Aorta (tissue), 5 donors: Measurements from ENCODE around the gene SRR. TPM values are rescaled to one million over a fixed set of nuclear protein-coding genes. Genes with fewer than 3 reads are reported as not detected.

Experiments used
- ATAC-seq: fragments of 200-7000 bp; cut with Tn5 transposase; one replicate; pipeline ENCODE4 v1.9.1; 2022; ENCODE audit warnings: moderate library complexity; ENCODE audit not compliant: low FRiP score
- DNase-seq, 2 donors: peaks; one replicate each; pipeline ENCODE4 v3.0.0-alpha.2; 2020
- H3K27ac ChIP-seq, 2 donors: one replicate each; pipeline ENCODE4 v1.5.1; 2013; ENCODE audit warnings: low read length in 2 of 2, mild to moderate bottlenecking in 2 of 2, moderate library complexity in 2 of 2, control low read depth in 1 of 2, inconsistent platforms in 1 of 2, low read depth in 1 of 2
- H3K27me3 ChIP-seq, 2 donors: one replicate each; pipeline ENCODE4 v1.6.1; 2013; ENCODE audit warnings: control low read depth in 1 of 2, low read length in 1 of 2, mild to moderate bottlenecking in 1 of 2, moderate library complexity in 1 of 2; ENCODE audit not compliant: insufficient read depth in 2 of 2, control insufficient read depth in 1 of 2
- H3K36me3 ChIP-seq, 2 donors: one replicate each; pipeline ENCODE4 v1.6.1; 2013; ENCODE audit warnings: control low read depth in 1 of 2, low read length in 1 of 2, mild to moderate bottlenecking in 1 of 2; ENCODE audit not compliant: insufficient read depth in 2 of 2, control insufficient read depth in 1 of 2
- H3K4me1 ChIP-seq, 2 donors: one replicate each; pipeline ENCODE4 v1.6.1; 2013; ENCODE audit warnings: low read length in 2 of 2, control low read depth in 1 of 2, mild to moderate bottlenecking in 1 of 2, moderate library complexity in 1 of 2; ENCODE audit not compliant: insufficient read depth in 2 of 2, control insufficient read depth in 1 of 2
- H3K4me3 ChIP-seq, 2 donors: one replicate each; pipeline ENCODE4 v1.5.1; 2013; ENCODE audit warnings: low read length in 2 of 2, control low read depth in 1 of 2, mild to moderate bottlenecking in 1 of 2
- H3K9me3 ChIP-seq: one replicate; pipeline ENCODE4 v1.6.1; 2013; ENCODE audit warnings: mild to moderate bottlenecking, low read length; ENCODE audit not compliant: control insufficient read depth
- whole genome bisulfite sequencing, 2 donors: extraction: QIAGEN DNeasy Blood & Tissue Kit; methylation state at CpG; one replicate each; pipeline ENCODE4 v1.1.7; 2013; 5-methylcytosine and 5-hydroxymethylcytosine counted together
- intact Hi-C, 2 donors: fragments of 100-400 bp; cut with DNase I; formaldehyde crosslinking; loops; one replicate each; pipeline versions ENCODE4 v1.14.2 to v1.15.0; 2022
- polyA plus RNA-seq, 2 donors: library from polyadenylated mRNA; stranded (reverse); fragments of 200-250 nt; gene quantifications; one replicate each; pipeline ENCODE4 v1.2.3, GENCODE V29; 2013
- total RNA-seq, 2 donors: library from RNA; stranded (reverse); fragmentation: NEBNext Ultra II Directional; extraction: Animal tissue kit (Norgen Biotek cat#: 25700); gene quantifications; one replicate each; pipeline ENCODE4 v1.2.1, GENCODE V29; 2021
- donor health status: healthy with polysubstance abuse.
- donor health status: Bipolar disorder and iron deficiency.
- donor health status: DM: no; HTN: no; CAD: no.
- donor health status: DM: no; HTN: no; CAD: no.
- donor health status: DM: yes; HTN: yes; CAD: no.

SRR gene
- total and polyA plus RNA-seq, 4 donors = 4.5 to 9.5 (median 6.5) TPM

- intact Hi-C loops = loop anchor here in 1 of 2 donors (5.0 kb wide), 1 partner anchor 35 kb away; no protein-coding TSS in a partner anchor
- Histone ChIP-seq H3K4me3 (no peak overlapping the region), H3K4me1 (no peaks in the 10 kb centered on the region), H3K27me3 (no peaks in the 10 kb centered on the region), H3K36me3 (peaks cover 8 to 14% of the 10 kb centered on the region in 2 donors), H3K27ac (peak overlapping the region in 1 of 2 donors; percentile 33), H3K9me3 (no peaks in the 10 kb centered on the region)
- WGBS, 2 donors = 52 to 53% methylated on average over 7 of the region's 7 CpGs
- ATAC-seq (peak; percentile 68), DNase-seq (no peak)
Observed at GRCh38 chr17:2282297-2282873, 21.4 kb upstream of the SRR start.

DNA sequence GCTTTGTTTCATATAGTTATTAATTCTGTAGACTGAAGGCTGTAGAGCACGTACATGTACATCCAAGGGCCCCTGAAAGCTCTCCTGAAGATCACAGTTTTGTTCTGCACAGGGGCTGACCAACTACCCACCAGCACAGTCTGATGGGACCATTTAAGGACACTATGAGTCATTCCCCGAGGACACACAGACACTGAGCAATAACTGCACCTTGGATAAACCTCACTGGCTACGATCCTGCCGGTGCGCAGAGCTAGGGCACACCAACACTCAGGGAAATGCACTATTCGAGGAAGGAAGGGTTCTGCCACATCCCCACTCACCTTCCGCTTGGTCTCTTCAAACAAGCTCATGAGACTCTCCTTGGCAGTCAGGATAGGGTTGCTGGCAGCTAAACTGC is 20.4 kb upstream of the SRR start:
- DNase-seq (no peak), ATAC-seq (no peak)
- Histone ChIP-seq H3K36me3 (peaks cover 8 to 14% of the 10 kb centered on the region in 2 donors), H3K4me1 (no peaks in the 10 kb centered on the region), H3K4me3 (no peak overlapping the region), H3K27ac (no peak overlapping the region), H3K9me3 (no peaks in the 10 kb centered on the region), H3K27me3 (no peaks in the 10 kb centered on the region)
- 83 to 86% methylated on average over 7 of the region's 7 CpGs for WGBS, 2 donors
- intact Hi-C loops = loop anchor here in 1 of 2 donors (5.0 kb wide), 1 partner anchor 36 kb away; no protein-coding TSS in a partner anchor

DNA sequence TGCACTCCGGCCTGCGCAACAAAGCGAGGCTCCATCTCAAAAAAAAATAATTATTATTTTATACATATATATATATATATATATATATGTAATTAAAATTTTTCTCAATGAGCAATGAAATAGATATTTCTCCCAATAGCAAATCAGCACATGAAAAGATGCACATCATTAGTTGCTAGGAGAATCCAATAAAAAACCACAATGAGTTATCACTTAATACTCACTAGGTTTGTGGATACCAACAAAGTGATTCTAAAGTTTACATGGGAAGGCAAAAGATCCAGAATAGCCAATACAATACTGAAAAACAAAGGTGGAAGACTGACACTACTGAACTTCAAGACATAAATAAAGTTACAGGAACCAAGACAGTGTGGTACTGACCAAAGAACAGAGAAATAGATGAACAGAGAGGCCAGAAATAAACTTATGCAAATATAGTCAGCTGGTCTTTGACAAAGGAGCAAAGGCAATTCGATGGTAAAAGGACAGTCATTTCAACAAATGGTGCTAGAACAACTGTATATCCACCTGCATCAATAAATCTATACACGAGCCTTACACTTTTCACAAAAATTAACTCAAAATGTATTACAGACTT is 13.8 kb upstream of the SRR start:
- DNase-seq (no peak), ATAC-seq (no peak)
- Histone ChIP-seq H3K27me3 (no peaks in the 10 kb centered on the region), H3K27ac (no peak overlapping the region), H3K4me1 (no peaks in the 10 kb centered on the region), H3K4me3 (no peak overlapping the region), H3K36me3 (peaks cover 4 to 8% of the 10 kb centered on the region in 2 donors), H3K9me3 (no peaks in the 10 kb centered on the region)
- 94% methylated on average over 5 of the region's 5 CpGs for WGBS, 2 donors
- intact Hi-C loops = no loop called here

GRCh38 chr17:2292100-2292499 is 11.7 kb upstream of the SRR start:
- H3K4me1 ChIP-seq = no peaks in the 10 kb centered on the region
- H3K4me3 ChIP-seq = no peak overlapping the region
- 79 to 81% methylated on average over 2 of the region's 2 CpGs for WGBS, 2 donors
- peaks cover 4 to 8% of the 10 kb centered on the region in 2 donors for H3K36me3 ChIP-seq
- ATAC-seq (no peak), DNase-seq (no peak)
- no peak overlapping the region for H3K27ac ChIP-seq
- no peaks in the 10 kb centered on the region for H3K9me3 ChIP-seq
- intact Hi-C loops = no loop called here
- no peaks in the 10 kb centered on the region for H3K27me3 ChIP-seq

GRCh38 chr17:2295575-2295974 is 8.2 kb upstream of the SRR start:
- Histone ChIP-seq H3K27me3 (no peaks in the 10 kb centered on the region), H3K36me3 (peaks cover 4 to 8% of the 10 kb centered on the region in 2 donors), H3K4me1 (no peaks in the 10 kb centered on the region), H3K27ac (no peak overlapping the region), H3K4me3 (no peak overlapping the region), H3K9me3 (no peaks in the 10 kb centered on the region)
- intact Hi-C loops = no loop called here
- no peak for ATAC-seq
- DNase-seq = no peak
- WGBS, 2 donors = 82% methylated on average over 1 of the region's 1 CpG

DNA sequence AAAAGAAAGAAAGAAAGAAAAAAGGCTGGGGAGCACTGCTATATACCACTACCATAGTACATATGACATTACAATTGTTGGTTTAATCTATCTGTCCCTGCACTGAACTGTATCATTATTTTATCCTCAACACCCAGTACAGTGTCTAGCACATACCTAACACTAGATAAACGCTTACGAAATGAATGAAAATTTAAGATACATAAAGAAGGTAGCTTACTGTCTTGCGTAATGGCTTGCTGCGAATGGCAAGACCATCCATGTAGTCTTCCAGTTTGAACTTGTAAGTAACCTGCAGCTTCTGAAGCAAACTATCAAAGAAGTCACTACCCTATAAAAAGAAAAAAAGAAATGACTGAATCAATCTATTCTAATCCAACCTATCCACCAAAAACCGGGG is 6.7 kb upstream of the SRR start:
- ATAC-seq = no peak
- Histone ChIP-seq H3K36me3 (peaks cover 4% of the 10 kb centered on the region in 2 donors), H3K4me1 (no peaks in the 10 kb centered on the region), H3K27ac (no peak overlapping the region), H3K4me3 (no peak overlapping the region), H3K27me3 (no peaks in the 10 kb centered on the region), H3K9me3 (no peaks in the 10 kb centered on the region)
- intact Hi-C loops = no loop called here
- 85 to 88% methylated on average over 5 of the region's 5 CpGs for WGBS, 2 donors
- no peak for DNase-seq

- H3K9me3 ChIP-seq = no peaks in the 10 kb centered on the region
- no peaks in the 10 kb centered on the region for H3K27me3 ChIP-seq
- H3K4me1 ChIP-seq = no peaks in the 10 kb centered on the region
- no peak overlapping the region for H3K4me3 ChIP-seq
- intact Hi-C loops = no loop called here
- no peaks in the 10 kb centered on the region for H3K36me3 ChIP-seq
- ATAC-seq (no peak), DNase-seq (no peak)
- WGBS, 2 donors = 92 to 96% methylated on average over 12 of the region's 12 CpGs
- H3K27ac ChIP-seq = no peak overlapping the region
Observed at GRCh38 chr17:2299136-2299535, 4.6 kb upstream of the SRR start.

DNA sequence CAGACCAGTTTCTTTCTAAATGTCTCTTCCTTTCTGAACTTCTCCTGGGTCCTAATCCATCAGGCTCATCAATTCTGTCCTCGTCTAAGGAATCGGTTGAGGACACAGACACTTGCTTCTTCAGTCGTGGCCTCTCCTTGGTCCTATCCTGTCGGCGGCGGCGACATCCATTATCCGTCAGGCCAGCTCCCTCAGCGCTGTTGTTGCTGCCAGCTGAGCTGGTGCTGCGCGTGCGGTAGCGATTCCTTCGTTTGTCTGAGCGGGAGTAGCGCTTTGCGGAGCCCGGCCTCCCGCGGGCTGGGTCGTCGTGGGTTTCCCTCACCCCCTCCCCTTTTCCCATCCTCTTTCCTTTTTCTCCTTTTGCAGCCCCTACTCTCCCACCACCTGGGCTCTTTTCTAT is 4.0 kb upstream of the SRR start:
- 89 to 92% methylated on average over 22 of the region's 22 CpGs for WGBS, 2 donors

DNA sequence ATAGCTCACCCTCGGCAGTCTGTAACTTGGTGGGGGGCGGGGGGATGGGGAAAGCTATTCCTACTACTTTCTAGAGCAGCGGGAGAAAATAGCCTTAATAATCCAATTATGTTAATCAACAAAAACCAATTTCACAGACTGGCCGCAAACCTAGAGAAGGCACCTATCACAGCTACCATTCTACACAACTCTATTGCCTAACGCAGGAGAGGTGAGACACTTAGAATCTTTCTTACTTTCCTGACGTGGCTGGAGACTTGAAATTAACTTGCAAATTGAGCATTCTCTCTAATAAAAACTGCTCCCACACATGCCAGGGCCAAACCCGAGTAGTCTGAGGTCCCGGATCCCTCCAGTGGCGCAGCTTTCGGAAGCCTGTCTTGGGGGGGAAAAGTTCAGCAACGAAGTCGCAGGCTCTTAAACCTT is 959 bp upstream of the SRR start:
- DNase-seq (no peak), ATAC-seq (no peak)
- Histone ChIP-seq H3K4me1 (no peaks in the 10 kb centered on the region), H3K4me3 (peak overlapping the region; percentile 79), H3K36me3 (no peaks in the 10 kb centered on the region), H3K27ac (peak overlapping the region in 1 of 2 donors; percentile 76), H3K9me3 (no peaks in the 10 kb centered on the region), H3K27me3 (no peaks in the 10 kb centered on the region)
- 1% methylated on average over 12 of the region's 12 CpGs for WGBS, 2 donors
- intact Hi-C loops = no loop called here

More for the DNA sequence above, 4.0 kb upstream of the SRR start:
- DNase-seq = no peak
- no peak overlapping the region for H3K4me3 ChIP-seq
- no peak overlapping the region for H3K27ac ChIP-seq
- no peaks in the 10 kb centered on the region for H3K4me1 ChIP-seq
- intact Hi-C loops = no loop called here
- no peaks in the 10 kb centered on the region for H3K27me3 ChIP-seq
- no peak for ATAC-seq
- no peaks in the 10 kb centered on the region for H3K9me3 ChIP-seq
- H3K36me3 ChIP-seq = no peaks in the 10 kb centered on the region
